OCI-LY1 (cell line): ENCODE measurements around the gene SLC4A2.

Source experiments
- EZH2 ChIP-seq: fragments of 200-600 bp; sonication (generic), shearing (Covaris generic); IDR thresholded peaks from 2 replicates; pipeline ENCODE4 v1.8.0; 2017; ENCODE audit warnings: borderline replicate concordance, mixed run types, mild to moderate bottlenecking, antibody characterized with exemption, low read length, moderate library complexity, mixed read lengths
- TF ChIP-seq, protein P1 (sequence below): fragments of 200-600 bp; sonication (generic), shearing (Covaris generic); IDR thresholded peaks from 2 replicates; pipeline ENCODE4 v1.5.1; 2017; ENCODE audit warnings: mild to moderate bottlenecking, antibody characterized with exemption, low read length, moderate library complexity, mixed read lengths

DNA sequence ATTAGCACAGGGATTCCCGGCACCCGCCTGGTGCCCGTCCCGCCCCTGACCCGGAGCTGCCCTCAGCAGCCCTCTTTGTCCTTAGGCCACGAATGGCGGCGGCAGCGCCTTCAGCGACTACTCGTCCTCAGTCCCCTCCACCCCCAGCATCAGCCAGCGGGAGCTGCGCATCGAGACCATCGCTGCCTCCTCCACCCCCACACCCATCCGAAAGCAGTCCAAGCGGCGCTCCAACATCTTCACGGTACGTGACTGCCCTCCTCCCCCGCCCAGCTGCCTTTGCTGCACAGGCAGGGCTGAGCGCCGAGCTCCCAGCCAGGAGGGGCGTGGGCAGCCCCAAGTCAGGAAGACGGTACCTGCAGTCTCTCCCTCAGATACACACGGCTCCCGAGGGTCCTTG is 60.5 kb downstream of the SLC4A2 start:
- TF ChIP-seq, protein P1, sequence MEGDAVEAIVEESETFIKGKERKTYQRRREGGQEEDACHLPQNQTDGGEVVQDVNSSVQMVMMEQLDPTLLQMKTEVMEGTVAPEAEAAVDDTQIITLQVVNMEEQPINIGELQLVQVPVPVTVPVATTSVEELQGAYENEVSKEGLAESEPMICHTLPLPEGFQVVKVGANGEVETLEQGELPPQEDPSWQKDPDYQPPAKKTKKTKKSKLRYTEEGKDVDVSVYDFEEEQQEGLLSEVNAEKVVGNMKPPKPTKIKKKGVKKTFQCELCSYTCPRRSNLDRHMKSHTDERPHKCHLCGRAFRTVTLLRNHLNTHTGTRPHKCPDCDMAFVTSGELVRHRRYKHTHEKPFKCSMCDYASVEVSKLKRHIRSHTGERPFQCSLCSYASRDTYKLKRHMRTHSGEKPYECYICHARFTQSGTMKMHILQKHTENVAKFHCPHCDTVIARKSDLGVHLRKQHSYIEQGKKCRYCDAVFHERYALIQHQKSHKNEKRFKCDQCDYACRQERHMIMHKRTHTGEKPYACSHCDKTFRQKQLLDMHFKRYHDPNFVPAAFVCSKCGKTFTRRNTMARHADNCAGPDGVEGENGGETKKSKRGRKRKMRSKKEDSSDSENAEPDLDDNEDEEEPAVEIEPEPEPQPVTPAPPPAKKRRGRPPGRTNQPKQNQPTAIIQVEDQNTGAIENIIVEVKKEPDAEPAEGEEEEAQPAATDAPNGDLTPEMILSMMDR = no peak
- no peak for TF ChIP-seq EZH2
